Activated CD4-positive, alpha-beta memory T cell treated with anti-CD3 and anti-CD28 coated beads, Interleukin-2, amount 10 ng/mL, durations not matched to agents 7 days and 5 days (primary cell): ENCODE data around the gene TRPM3. TPM values are rescaled to one million over a fixed set of nuclear protein-coding genes. Genes with fewer than 3 reads are reported as not detected.

ENCODE experiments used
- CTCF ChIA-PET: fragments of 350-600 bp; sonication (Branson Sonifier 250); formaldehyde crosslinking; loops from one replicate; lab custom pipeline; 2021; ENCODE audit warnings: antibody characterized with exemption, inconsistent platforms; lab: Charles Lee
- POLR2A ChIA-PET: fragments of 350-600 bp; sonication (Branson Sonifier 250); formaldehyde crosslinking; loops from one replicate; lab custom pipeline; 2021; ENCODE audit warnings: antibody characterized with exemption; lab: Charles Lee
- DNase-seq: peaks from one replicate; pipeline ENCODE4 v3.0.0-alpha.2; 2020
- H3K27ac Mint-ChIP-seq: one replicate; pipeline ENCODE4 v1.8.0; 2021; ENCODE audit warnings: mild to moderate bottlenecking, mixed read lengths
- H3K27me3 Mint-ChIP-seq: one replicate; pipeline ENCODE4 v1.8.0; 2021; ENCODE audit warnings: mixed read lengths
- H3K36me3 Mint-ChIP-seq: one replicate; pipeline ENCODE4 v1.8.0; 2021; ENCODE audit warnings: low read depth, mixed read lengths
- H3K4me1 Mint-ChIP-seq: one replicate; pipeline ENCODE4 v1.8.0; 2021; ENCODE audit warnings: mixed read lengths
- H3K4me3 Mint-ChIP-seq: one replicate; pipeline ENCODE4 v1.8.0; 2021; ENCODE audit warnings: mild to moderate bottlenecking, mixed read lengths
- H3K9me3 Mint-ChIP-seq: one replicate; pipeline ENCODE4 v1.8.0; 2021; ENCODE audit warnings: mixed read lengths
- total RNA-seq, 2 experiments: library from RNA; stranded (reverse); gene quantifications; one replicate each; pipeline ENCODE4 v1.2.3, GENCODE V29; 2021

The TRPM3 gene
- total RNA-seq, 2 experiments from 2014 or later: not detected

DNA sequence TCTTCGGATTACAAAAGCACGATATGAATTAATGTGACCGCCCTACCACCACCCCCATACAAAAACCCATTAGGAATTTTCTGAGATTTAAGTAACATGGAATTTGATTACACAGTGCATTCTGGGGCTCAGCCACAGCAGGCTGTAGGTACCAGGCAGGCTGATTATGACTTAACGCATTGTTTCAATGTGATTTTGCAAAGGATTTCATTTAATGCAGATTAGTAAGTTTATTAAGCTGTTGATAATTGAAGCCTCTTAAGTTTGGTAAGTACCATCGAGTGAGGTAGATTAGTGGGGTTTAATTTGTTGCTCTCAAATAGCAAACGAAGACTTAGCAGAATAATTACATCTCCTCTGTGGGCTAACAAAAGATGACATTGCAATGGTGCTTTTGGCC lies 240.1 kb downstream of the TRPM3 start:
- CTCF ChIA-PET: no interaction called here
- POLR2A ChIA-PET: no interaction called here
- H3K36me3 Mint-ChIP-seq: no peaks in the 10 kb centered on the region
- H3K9me3 Mint-ChIP-seq: no peaks in the 10 kb centered on the region
- H3K27me3 Mint-ChIP-seq: no peaks in the 10 kb centered on the region
- no peak overlapping the region for H3K27ac Mint-ChIP-seq
- H3K4me3 Mint-ChIP-seq: no peak overlapping the region
- H3K4me1 Mint-ChIP-seq: no peaks in the 10 kb centered on the region
- no peak for DNase-seq

GRCh38 chr9:70880535-70880934 lies 240.9 kb downstream of the TRPM3 start:
- Mint-ChIP-seq H3K27me3 (no peaks in the 10 kb centered on the region), H3K36me3 (no peaks in the 10 kb centered on the region), H3K27ac (no peak overlapping the region), H3K9me3 (no peaks in the 10 kb centered on the region), H3K4me1 (no peaks in the 10 kb centered on the region), H3K4me3 (no peak overlapping the region)
- no peak for DNase-seq
- ChIA-PET POLR2A (no interaction called here), CTCF (interaction anchor here (1.3 kb wide), 1 partner anchor 241 kb away, joined by 3 read pairs; no protein-coding TSS in a partner anchor)

GRCh38 chr9:70878576-70878975 lies 242.8 kb downstream of the TRPM3 start:
- Mint-ChIP-seq H3K4me3 (no peak overlapping the region), H3K27ac (no peak overlapping the region), H3K36me3 (no peaks in the 10 kb centered on the region), H3K9me3 (no peaks in the 10 kb centered on the region), H3K4me1 (no peaks in the 10 kb centered on the region), H3K27me3 (no peaks in the 10 kb centered on the region)
- ChIA-PET CTCF (no interaction called here), POLR2A (no interaction called here)
- DNase-seq: no peak

DNA sequence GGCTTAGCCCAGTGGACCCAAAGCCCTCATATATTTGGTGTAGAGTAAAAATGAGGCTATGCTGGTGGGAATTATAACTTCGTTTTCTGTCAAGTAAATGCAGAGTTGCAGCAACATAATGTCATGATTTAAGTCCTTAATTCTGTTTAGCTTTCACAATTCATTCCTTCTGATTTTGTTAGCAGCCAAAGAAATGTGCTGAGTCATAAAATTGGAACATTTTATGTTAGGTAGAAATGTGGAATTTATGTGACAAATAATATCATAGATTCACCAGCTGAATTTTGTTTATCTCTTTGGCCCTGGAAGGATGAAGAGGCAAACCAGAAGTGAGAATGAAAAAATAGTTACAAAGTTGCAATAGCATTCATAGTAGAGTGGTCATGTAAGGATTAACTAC lies 247.0 kb downstream of the TRPM3 start:
- H3K9me3 Mint-ChIP-seq: no peaks in the 10 kb centered on the region
- H3K4me1 Mint-ChIP-seq: no peaks in the 10 kb centered on the region
- no peak overlapping the region for H3K27ac Mint-ChIP-seq
- H3K36me3 Mint-ChIP-seq: no peaks in the 10 kb centered on the region
- H3K27me3 Mint-ChIP-seq: no peaks in the 10 kb centered on the region
- CTCF ChIA-PET: no interaction called here
- no peak for DNase-seq
- H3K4me3 Mint-ChIP-seq: no peak overlapping the region
- POLR2A ChIA-PET: no interaction called here

GRCh38 chr9:70873506-70873905 lies 247.9 kb downstream of the TRPM3 start:
- no peaks in the 10 kb centered on the region for H3K4me1 Mint-ChIP-seq
- no peak for DNase-seq
- no peak overlapping the region for H3K27ac Mint-ChIP-seq
- H3K36me3 Mint-ChIP-seq: no peaks in the 10 kb centered on the region
- no peaks in the 10 kb centered on the region for H3K9me3 Mint-ChIP-seq
- CTCF ChIA-PET: no interaction called here
- POLR2A ChIA-PET: no interaction called here
- no peak overlapping the region for H3K4me3 Mint-ChIP-seq
- no peaks in the 10 kb centered on the region for H3K27me3 Mint-ChIP-seq

DNA sequence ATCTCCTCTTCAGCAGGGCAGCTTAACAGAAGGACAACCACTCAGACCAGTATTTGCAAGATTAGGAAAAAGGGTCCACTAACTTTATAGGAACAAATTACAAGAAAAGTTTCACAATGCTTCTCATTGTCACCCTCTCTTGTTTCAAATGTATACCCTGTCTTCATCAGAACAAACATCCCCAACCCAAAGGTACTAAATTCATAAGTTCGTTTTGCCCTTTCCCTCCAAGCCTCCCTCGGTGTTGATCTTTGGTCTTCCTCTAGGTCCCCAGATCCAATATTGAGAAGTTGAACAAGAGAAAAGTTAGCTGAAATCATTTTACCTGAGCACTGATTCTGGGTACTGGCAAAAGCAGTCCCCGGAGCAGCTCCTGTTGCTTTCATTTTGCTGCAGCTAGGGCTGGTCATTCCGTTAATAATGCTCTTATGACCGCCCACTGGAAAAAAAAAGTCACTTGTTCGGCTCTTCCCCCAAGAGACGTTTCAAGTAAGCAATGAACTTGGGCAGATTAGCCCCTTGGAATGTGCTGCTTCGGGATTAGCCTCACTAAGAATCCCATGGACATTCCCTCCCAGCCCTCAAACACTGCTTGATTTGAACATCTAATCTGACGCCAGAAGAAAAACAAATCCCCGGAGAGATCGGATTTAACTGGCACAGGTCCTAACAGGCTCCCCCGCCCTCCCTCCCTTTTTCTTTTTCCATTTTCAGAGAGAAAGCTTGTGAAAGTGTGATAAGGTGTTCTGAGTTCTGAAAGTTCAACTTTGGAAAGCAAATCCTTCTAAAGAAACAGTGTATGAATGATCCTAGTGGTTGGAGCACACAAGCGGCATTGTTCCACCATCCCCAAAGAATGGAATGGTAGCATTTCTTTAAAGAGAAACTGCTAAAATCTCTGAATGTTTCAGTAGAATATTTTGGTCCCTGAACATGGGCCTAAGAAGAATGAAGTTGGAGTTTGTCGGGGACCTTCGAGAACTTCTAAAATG lies 252.5 kb downstream of the TRPM3 start:
- no peak overlapping the region for H3K27ac Mint-ChIP-seq
- CTCF ChIA-PET: no interaction called here

DNA sequence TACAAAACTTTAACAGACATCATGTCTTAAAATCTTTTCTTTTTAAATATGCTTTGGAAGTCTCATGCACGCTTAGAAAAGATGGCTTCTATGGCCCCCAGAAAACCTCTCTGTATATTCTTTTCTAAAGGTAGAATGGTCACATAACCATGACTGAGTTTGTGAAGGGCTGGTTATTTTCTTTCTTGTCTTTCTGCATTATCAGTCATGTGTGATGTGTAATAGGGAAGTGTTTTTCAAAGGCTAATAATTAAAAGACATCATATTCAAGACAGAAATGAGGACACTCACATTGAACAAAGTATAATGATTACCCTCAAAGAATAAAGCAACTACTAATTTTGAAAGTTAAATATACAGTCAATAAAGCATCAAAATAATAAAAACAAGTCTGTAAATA lies 253.4 kb downstream of the TRPM3 start:
- H3K9me3 Mint-ChIP-seq: no peaks in the 10 kb centered on the region
- POLR2A ChIA-PET: no interaction called here

More for the DNA sequence above, 252.5 kb downstream of the TRPM3 start:
- DNase-seq: no peak
- Mint-ChIP-seq H3K27me3 (peaks cover 2% of the 10 kb centered on the region), H3K4me1 (no peaks in the 10 kb centered on the region), H3K4me3 (no peak overlapping the region), H3K9me3 (no peaks in the 10 kb centered on the region), H3K36me3 (no peaks in the 10 kb centered on the region)
- POLR2A ChIA-PET: no interaction called here

GRCh38 chr9:70865471-70865870 lies 255.9 kb downstream of the TRPM3 start:
- no peak for DNase-seq
- H3K9me3 Mint-ChIP-seq: no peaks in the 10 kb centered on the region
- ChIA-PET CTCF (no interaction called here), POLR2A (no interaction called here)
- no peaks in the 10 kb centered on the region for H3K36me3 Mint-ChIP-seq
- no peaks in the 10 kb centered on the region for H3K4me1 Mint-ChIP-seq
- H3K27ac Mint-ChIP-seq: no peak overlapping the region
- H3K4me3 Mint-ChIP-seq: no peak overlapping the region
- peaks cover 2% of the 10 kb centered on the region for H3K27me3 Mint-ChIP-seq

More for the DNA sequence above, 253.4 kb downstream of the TRPM3 start:
- Mint-ChIP-seq H3K36me3 (no peaks in the 10 kb centered on the region), H3K4me1 (no peaks in the 10 kb centered on the region), H3K27ac (no peak overlapping the region), H3K27me3 (peaks cover 2% of the 10 kb centered on the region), H3K4me3 (no peak overlapping the region)
- CTCF ChIA-PET: no interaction called here
- no peak for DNase-seq

DNA sequence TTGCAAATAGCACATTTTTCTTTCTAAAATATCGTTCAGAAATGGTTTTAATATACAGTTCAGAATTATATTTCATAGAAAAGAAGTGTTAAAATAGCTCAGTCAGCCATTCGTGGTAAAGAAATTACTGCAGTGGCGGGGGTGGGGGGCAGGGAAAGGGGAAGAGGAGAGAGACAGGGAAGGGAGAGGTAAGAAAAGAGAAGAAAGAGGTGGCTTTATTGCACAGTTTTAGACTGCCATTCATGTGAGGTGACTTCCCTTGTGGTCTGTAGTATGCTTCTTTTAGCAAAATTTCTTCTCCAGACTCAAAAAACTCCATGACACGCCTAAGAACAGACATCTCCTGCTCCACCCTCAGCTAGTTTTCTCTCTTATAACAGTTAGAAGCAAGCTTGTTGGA lies 259.6 kb downstream of the TRPM3 start:
- Mint-ChIP-seq H3K27ac (no peak overlapping the region), H3K9me3 (no peaks in the 10 kb centered on the region), H3K27me3 (no peaks in the 10 kb centered on the region), H3K36me3 (no peaks in the 10 kb centered on the region), H3K4me3 (no peak overlapping the region), H3K4me1 (no peaks in the 10 kb centered on the region)
- ChIA-PET CTCF (no interaction called here), POLR2A (no interaction called here)
- DNase-seq: no peak

GRCh38 chr9:70861376-70861775 lies 260.0 kb downstream of the TRPM3 start:
- Mint-ChIP-seq H3K9me3 (no peaks in the 10 kb centered on the region), H3K27ac (no peak overlapping the region), H3K4me1 (no peaks in the 10 kb centered on the region), H3K27me3 (no peaks in the 10 kb centered on the region), H3K36me3 (no peaks in the 10 kb centered on the region), H3K4me3 (no peak overlapping the region)
- no peak for DNase-seq
- ChIA-PET CTCF (no interaction called here), POLR2A (no interaction called here)

- H3K4me3 Mint-ChIP-seq: no peak overlapping the region
- H3K27me3 Mint-ChIP-seq: no peaks in the 10 kb centered on the region
Observed at GRCh38 chr9:70859694-70860093, 261.7 kb downstream of the TRPM3 start.

GRCh38 chr9:70856411-70856810 lies 265.0 kb downstream of the TRPM3 start:
- Mint-ChIP-seq H3K27me3 (no peaks in the 10 kb centered on the region), H3K4me1 (no peaks in the 10 kb centered on the region), H3K36me3 (no peaks in the 10 kb centered on the region), H3K4me3 (no peak overlapping the region), H3K27ac (no peak overlapping the region), H3K9me3 (no peaks in the 10 kb centered on the region)
- ChIA-PET POLR2A (no interaction called here), CTCF (no interaction called here)
- DNase-seq: no peak

More at GRCh38 chr9:70859694-70860093, 261.7 kb downstream of the TRPM3 start:
- Mint-ChIP-seq H3K36me3 (no peaks in the 10 kb centered on the region), H3K4me1 (no peaks in the 10 kb centered on the region), H3K9me3 (no peaks in the 10 kb centered on the region), H3K27ac (no peak overlapping the region)
- ChIA-PET POLR2A (no interaction called here), CTCF (interaction anchor here (0.9 kb wide), 1 partner anchor 219 kb away, joined by 3 read pairs; no protein-coding TSS in a partner anchor)
- no peak for DNase-seq

GRCh38 chr9:70852711-70853240 lies 268.6 kb downstream of the TRPM3 start:
- DNase-seq: no peak
- CTCF ChIA-PET: no interaction called here
- H3K4me3 Mint-ChIP-seq: no peak overlapping the region

More at GRCh38 chr9:70852711-70853240, 268.6 kb downstream of the TRPM3 start:
- POLR2A ChIA-PET: no interaction called here
- H3K27me3 Mint-ChIP-seq: no peaks in the 10 kb centered on the region
- H3K9me3 Mint-ChIP-seq: no peaks in the 10 kb centered on the region
- H3K36me3 Mint-ChIP-seq: no peaks in the 10 kb centered on the region
- no peaks in the 10 kb centered on the region for H3K4me1 Mint-ChIP-seq
- H3K27ac Mint-ChIP-seq: no peak overlapping the region
